Measurements from ENCODE around the gene CHST4.

DNA sequence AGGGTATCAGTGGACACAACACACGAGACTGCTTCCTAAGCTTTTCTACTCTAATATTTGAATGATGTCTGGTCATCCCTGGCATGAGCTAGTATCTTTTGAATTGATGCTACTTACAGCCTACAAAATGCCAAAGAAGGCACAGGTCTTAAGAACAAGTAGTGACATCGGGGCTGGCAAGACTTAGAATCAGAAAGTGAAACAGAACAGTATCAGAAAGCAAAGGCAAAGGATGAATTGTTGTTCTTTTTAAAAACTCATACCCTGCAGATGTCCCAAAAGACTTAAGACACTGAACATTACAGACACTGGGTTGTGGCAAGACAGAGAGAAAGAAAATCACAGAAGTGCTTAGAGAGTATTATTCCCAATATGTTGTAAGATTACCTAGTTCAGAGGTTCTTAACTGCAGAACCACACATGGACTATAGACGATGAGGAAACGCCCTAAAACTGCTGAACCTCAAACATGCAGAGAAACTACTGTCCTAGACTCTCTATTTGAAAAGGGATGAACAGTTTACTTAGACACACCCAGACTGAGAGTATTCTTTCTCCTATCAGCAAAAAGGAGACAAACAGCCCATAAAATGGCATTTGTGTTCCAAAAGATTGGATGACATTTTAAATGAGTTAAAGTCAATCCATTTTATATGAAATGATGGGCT lies 49.6 kb upstream of the CHST4 start:
- TF ChIP-seq CTCF (conservative IDR thresholded peaks at IDR 0.05) (no peak), EZH2 (IDR thresholded peaks at IDR 0.05; ENCODE audit: low read depth) (no peak)
